Tibial artery (tissue), 4 donors: ENCODE results near the gene CREB1.
A peak's percentile ranks its signal among the peaks of the same experiment; 100 is the strongest.

Source experiments
- DNase-seq, 2 donors: peaks; one replicate each; pipeline ENCODE4 v3.0.0-alpha.2; 2019
- H3K27ac ChIP-seq, 2 donors: fragments of 200-600 bp; sonication (generic) in 1 of 2; 1 replicate in 1 of 2; 2 replicates in 1 of 2; pipeline ENCODE4 v1.5.1; 2018 to 2019; ENCODE audit warnings: mild to moderate bottlenecking in 1 of 2
- H3K27me3 ChIP-seq, 2 donors: fragments of 200-600 bp; sonication (generic) in 1 of 2; one replicate each; pipeline versions ENCODE4 v1.5.1 to v1.6.0; 2016 to 2019
- H3K36me3 ChIP-seq, 3 donors: fragments of 200-600 bp; sonication (generic) in 2 of 3; one replicate each; pipeline ENCODE4 v1.5.1; 2016 to 2019; ENCODE audit warnings: mild to moderate bottlenecking in 2 of 3
- H3K4me1 ChIP-seq, 4 donors: fragments of 200-600 bp; sonication (generic) in 2 of 4; 1 replicate in 3 of 4; 2 replicates in 1 of 4; pipeline ENCODE4 v1.5.1; 2016 to 2019
- H3K4me3 ChIP-seq, 2 donors: fragments of 200-600 bp; sonication (generic) in 1 of 2; 1 replicate in 1 of 2; 2 replicates in 1 of 2; pipeline ENCODE4 v1.5.1; 2018 to 2019; ENCODE audit warnings: mild to moderate bottlenecking in 2 of 2
- H3K9me3 ChIP-seq, 3 donors: fragments of 200-600 bp; sonication (generic) in 1 of 3; one replicate each; pipeline ENCODE4 v1.5.1; 2016 to 2019
- intact Hi-C: fragments of 100-400 bp; cut with DNase I; formaldehyde crosslinking; loops from one replicate; pipeline ENCODE4 v1.15.0; 2023; ENCODE audit warnings: low total_unique reads
- TF ChIP-seq, protein P1 (sequence below), 2 experiments: fragments of 200-600 bp in 1 of 2; fragments of 450-650 bp in 1 of 2; IDR thresholded peaks; one replicate each; pipeline ENCODE4 v1.5.1; 2017 to 2019; ENCODE audit warnings: antibody characterized with exemption in 2 of 2, mild to moderate bottlenecking in 1 of 2, moderate library complexity in 1 of 2

CREB1 gene

DNA sequence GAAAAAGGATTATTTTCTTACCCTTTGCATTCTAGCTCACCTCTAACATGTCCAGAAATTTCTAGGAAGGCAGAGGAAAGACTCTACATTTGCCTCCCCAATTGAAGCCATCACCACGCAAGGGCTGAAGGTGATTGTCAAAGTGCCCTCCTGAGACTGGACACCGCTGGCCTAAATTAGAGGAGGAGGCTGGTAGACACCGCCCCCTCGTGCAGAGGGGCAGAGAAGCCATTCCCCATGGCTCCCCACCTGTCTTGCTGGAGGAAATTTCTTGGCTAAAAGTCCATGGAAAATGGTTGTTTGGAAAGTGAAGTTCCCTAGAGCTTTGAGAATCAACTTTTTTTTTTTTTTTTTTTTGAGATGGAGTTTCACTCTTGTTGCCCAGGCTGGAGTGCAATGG, 31.3 kb upstream of the CREB1 start:
- H3K4me3 ChIP-seq, result no peak overlapping the region
- H3K27ac ChIP-seq, result no peak overlapping the region
- H3K4me1 ChIP-seq, result peaks cover 0 to 19% (median 7%) of the 10 kb centered on the region in 4 donors
- no peaks in the 10 kb centered on the region for H3K27me3 ChIP-seq
- intact Hi-C loops, result no loop called here
- H3K9me3 ChIP-seq, result no peaks in the 10 kb centered on the region
- TF ChIP-seq, protein P1, sequence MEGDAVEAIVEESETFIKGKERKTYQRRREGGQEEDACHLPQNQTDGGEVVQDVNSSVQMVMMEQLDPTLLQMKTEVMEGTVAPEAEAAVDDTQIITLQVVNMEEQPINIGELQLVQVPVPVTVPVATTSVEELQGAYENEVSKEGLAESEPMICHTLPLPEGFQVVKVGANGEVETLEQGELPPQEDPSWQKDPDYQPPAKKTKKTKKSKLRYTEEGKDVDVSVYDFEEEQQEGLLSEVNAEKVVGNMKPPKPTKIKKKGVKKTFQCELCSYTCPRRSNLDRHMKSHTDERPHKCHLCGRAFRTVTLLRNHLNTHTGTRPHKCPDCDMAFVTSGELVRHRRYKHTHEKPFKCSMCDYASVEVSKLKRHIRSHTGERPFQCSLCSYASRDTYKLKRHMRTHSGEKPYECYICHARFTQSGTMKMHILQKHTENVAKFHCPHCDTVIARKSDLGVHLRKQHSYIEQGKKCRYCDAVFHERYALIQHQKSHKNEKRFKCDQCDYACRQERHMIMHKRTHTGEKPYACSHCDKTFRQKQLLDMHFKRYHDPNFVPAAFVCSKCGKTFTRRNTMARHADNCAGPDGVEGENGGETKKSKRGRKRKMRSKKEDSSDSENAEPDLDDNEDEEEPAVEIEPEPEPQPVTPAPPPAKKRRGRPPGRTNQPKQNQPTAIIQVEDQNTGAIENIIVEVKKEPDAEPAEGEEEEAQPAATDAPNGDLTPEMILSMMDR (IDR thresholded peaks at IDR 0.05), result no peak
- no peak for DNase-seq
- no peaks in the 10 kb centered on the region for H3K36me3 ChIP-seq

DNA sequence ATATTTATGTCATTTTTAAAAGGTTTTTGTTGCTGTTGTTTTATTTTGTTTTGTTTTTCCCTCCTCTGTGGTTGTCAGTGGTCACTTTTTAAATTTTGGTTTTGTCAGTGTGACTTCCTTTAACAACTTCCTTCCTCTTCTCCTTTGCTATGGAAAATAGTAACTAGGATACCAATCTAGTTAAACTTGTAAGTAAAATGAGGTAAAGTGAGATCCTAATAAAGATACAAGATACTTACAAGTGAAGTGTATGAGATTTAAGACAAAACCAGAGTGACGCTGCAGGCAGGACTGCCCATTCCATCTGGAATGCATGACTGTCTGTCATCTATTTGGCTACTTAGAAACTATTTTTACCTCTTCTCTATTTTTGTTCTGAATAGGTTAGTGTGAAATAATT, 30.6 kb upstream of the CREB1 start:
- Histone ChIP-seq H3K27ac (no peak overlapping the region), H3K36me3 (no peaks in the 10 kb centered on the region), H3K9me3 (no peaks in the 10 kb centered on the region), H3K4me1 (peaks cover 0 to 26% (median 11%) of the 10 kb centered on the region in 4 donors), H3K4me3 (no peak overlapping the region), H3K27me3 (no peaks in the 10 kb centered on the region)
- TF ChIP-seq, protein P1 (IDR thresholded peaks at IDR 0.05), result no peak
- intact Hi-C loops, result no loop called here
- no peak for DNase-seq

DNA sequence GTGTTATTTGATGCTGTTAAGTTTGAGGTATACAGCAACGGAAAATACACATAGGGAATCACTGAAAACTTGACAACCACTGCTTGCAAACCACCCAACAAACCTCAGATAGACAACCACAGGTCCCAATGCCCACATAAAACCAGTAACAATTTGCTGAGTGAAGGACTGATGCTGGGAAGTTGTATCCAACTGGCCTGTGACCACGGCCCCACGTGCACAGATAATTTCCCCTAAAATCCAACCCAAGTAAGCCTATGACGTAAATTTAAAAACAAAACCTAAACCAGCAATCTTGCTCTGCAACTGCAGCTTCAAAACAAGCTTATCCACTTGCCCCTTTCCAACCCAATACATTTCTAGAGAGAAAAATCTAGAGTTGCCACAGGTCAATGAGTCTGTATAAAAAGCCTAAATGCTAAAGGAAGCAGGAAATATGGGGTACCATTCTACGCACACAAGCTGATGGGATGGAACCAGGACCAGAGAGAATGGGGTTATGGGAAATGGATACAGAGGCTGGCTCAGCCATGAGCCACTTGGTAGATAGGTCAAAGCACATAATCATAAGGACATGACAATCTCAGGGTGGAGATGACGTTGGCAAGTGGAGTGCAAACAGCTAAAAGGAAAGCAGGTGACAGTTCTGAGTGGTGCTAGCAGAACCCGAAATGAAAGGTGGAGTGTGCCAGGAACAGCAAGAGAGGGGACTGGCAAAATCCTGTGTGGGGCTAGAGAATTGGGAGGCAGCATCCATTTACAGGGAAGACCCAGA, 27.8 kb upstream of the CREB1 start:
- H3K4me1 ChIP-seq, result peaks cover 0 to 52% (median 32%) of the 10 kb centered on the region in 4 donors
- H3K9me3 ChIP-seq, result no peaks in the 10 kb centered on the region
- DNase-seq, result no peak
- no peaks in the 10 kb centered on the region for H3K27me3 ChIP-seq
- TF ChIP-seq, protein P1 (IDR thresholded peaks at IDR 0.05), result no peak
- no peak overlapping the region for H3K4me3 ChIP-seq
- no peaks in the 10 kb centered on the region for H3K36me3 ChIP-seq
- intact Hi-C loops, result no loop called here
- H3K27ac ChIP-seq, result no peak overlapping the region

DNA sequence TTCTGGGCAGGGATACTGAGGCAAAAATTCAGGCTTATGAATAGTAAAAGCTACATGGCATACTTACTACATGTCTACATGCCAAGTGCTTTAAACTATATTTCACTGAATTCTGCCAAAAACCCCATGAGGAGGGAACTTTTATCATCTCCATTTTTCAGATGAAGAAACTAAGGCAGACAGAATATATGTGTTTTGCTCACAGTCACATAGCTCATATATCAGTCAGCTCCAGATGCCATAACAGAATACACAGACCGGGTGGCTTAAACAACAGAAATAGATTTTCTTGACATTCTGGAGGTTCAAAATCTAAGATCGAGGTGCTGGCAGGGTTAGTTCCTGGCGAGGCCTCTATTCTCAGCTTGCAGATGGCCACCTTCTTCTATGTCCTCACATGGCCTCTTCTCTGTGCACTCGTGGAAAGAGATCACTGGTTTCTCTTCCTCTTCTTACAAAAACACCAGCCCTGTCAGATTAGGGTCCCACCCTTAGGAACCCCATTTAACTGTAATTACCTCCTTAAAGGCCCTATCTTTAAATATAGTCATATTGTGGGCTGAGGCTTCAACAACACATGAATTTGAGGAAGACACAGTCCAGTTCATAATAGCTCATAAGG, 27.1 kb upstream of the CREB1 start:
- TF ChIP-seq, protein P1 (IDR thresholded peaks at IDR 0.05), result no peak
- peaks cover 0 to 52% (median 32%) of the 10 kb centered on the region in 4 donors for H3K4me1 ChIP-seq
- no peaks in the 10 kb centered on the region for H3K36me3 ChIP-seq
- no peak for DNase-seq
- intact Hi-C loops, result no loop called here
- H3K27me3 ChIP-seq, result no peaks in the 10 kb centered on the region
- no peak overlapping the region for H3K27ac ChIP-seq
- no peaks in the 10 kb centered on the region for H3K9me3 ChIP-seq
- H3K4me3 ChIP-seq, result no peak overlapping the region

DNA sequence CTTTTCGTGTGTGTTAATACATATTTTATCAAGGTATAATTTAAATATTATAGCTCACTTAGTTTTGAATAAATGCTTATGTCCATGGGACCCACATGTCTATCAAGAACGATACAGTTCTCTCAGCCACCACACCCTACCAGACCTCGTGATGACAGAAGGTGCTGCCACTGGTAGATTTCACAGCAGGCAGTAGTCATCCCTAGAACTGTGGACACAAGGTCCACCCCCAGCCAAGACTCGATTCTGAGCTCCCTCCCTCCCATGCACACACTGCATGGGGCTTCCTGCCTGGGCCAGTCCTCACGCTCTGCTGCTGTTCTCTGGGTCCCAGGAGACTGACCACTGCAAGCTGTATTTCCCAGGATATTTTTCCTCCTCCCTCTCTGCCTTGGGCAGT, 26.5 kb upstream of the CREB1 start:
- intact Hi-C loops, result no loop called here
- Histone ChIP-seq H3K27me3 (no peaks in the 10 kb centered on the region), H3K4me3 (no peak overlapping the region), H3K9me3 (no peaks in the 10 kb centered on the region), H3K36me3 (no peaks in the 10 kb centered on the region), H3K27ac (no peak overlapping the region), H3K4me1 (peaks cover 0 to 47% (median 32%) of the 10 kb centered on the region in 4 donors)
- TF ChIP-seq, protein P1 (IDR thresholded peaks at IDR 0.05), result no peak
- peak in 1 of 2 donors; percentile 29 for DNase-seq
